Measurements from ENCODE around the gene SNRNP200. TPM values are rescaled to one million over a fixed set of nuclear protein-coding genes. Genes with fewer than 3 reads are reported as not detected.

The SNRNP200 gene
- total RNA-seq, 3 donors from 2014 or later, result 95.8 to 113 (median 106) TPM

GRCh38 chr2:96241900-96242611, 63.3 kb downstream of the SNRNP200 start:
- TF ChIP-seq CTCF (IDR thresholded peaks at IDR 0.05), result no peak
- Histone ChIP-seq H3K4me3 (no peak overlapping the region), H3K36me3 (ENCODE audit: low read depth) (no peaks in the 10 kb centered on the region), H3K9me3 (no peaks in the 10 kb centered on the region), H3K4me1 (ENCODE audit: low read depth) (no peaks in the 10 kb centered on the region)
- DNase-seq, result peak in 1 of 3 donors; percentile 43
- peak; percentile 78 for ATAC-seq
- intact Hi-C loops (cut with DNase I, micrococcal nuclease), result no loop called here

- TF ChIP-seq CTCF (IDR thresholded peaks at IDR 0.05), result no peak
- no peak for ATAC-seq
- Histone ChIP-seq H3K4me1 (ENCODE audit: low read depth) (no peaks in the 10 kb centered on the region), H3K9me3 (no peaks in the 10 kb centered on the region), H3K4me3 (no peak overlapping the region), H3K36me3 (ENCODE audit: low read depth) (no peaks in the 10 kb centered on the region)
- no peak for DNase-seq
- intact Hi-C loops (cut with DNase I, micrococcal nuclease), result no loop called here
Measured at GRCh38 chr2:96241227-96241626, 64.1 kb downstream of the SNRNP200 start.

GRCh38 chr2:96240341-96241038, 64.9 kb downstream of the SNRNP200 start:
- H3K4me1 ChIP-seq (ENCODE audit: low read depth), result no peaks in the 10 kb centered on the region
- intact Hi-C loops (cut with DNase I, micrococcal nuclease), result no loop called here
- no peak overlapping the region for H3K4me3 ChIP-seq
- H3K36me3 ChIP-seq (ENCODE audit: low read depth), result no peaks in the 10 kb centered on the region
- no peak for ATAC-seq
- no peak for TF ChIP-seq CTCF (IDR thresholded peaks at IDR 0.05)
- H3K9me3 ChIP-seq, result no peaks in the 10 kb centered on the region
- no peak for DNase-seq

- H3K36me3 ChIP-seq (ENCODE audit: low read depth), result no peaks in the 10 kb centered on the region
- ATAC-seq (no peak), DNase-seq (no peak)
- intact Hi-C loops (cut with DNase I, micrococcal nuclease), result no loop called here
- TF ChIP-seq CTCF (IDR thresholded peaks at IDR 0.05), result no peak
- no peaks in the 10 kb centered on the region for H3K4me1 ChIP-seq (ENCODE audit: low read depth)
- no peak overlapping the region for H3K4me3 ChIP-seq
- no peaks in the 10 kb centered on the region for H3K9me3 ChIP-seq
Measured at GRCh38 chr2:96239745-96240264, 65.5 kb downstream of the SNRNP200 start.

- TF ChIP-seq CTCF (IDR thresholded peaks at IDR 0.05), result no peak
- intact Hi-C loops (cut with DNase I, micrococcal nuclease), result no loop called here
- ATAC-seq (no peak), DNase-seq (no peak)
- Histone ChIP-seq H3K4me3 (no peak overlapping the region), H3K9me3 (no peaks in the 10 kb centered on the region), H3K36me3 (ENCODE audit: low read depth) (no peaks in the 10 kb centered on the region), H3K4me1 (ENCODE audit: low read depth) (no peaks in the 10 kb centered on the region)
Measured at GRCh38 chr2:96239091-96239490, 66.3 kb downstream of the SNRNP200 start.

Measured in mucosa of descending colon (tissue), 3 donors.